Activated naive CD4-positive, alpha-beta T cell treated with anti-CD3 and anti-CD28 coated beads, Interleukin-2, amount 10 ng/mL, durations not matched to agents 5 hours and 36 hours (primary cell): ENCODE data around the gene CATSPER3. TPM values are rescaled to one million over a fixed set of nuclear protein-coding genes. Genes with fewer than 3 reads are reported as not detected.

ENCODE experiments used
- microRNA-seq: library from miRNA; unstranded; fragments of <30 nt; microRNA quantifications from one replicate; pipeline ENCODE4 v1.2.0, GENCODE V29; 2022; ENCODE audit warnings: borderline microRNAs expressed, borderline replicate concordance
- total RNA-seq, 2 experiments: library from RNA; stranded (reverse); gene quantifications; one replicate each; pipeline ENCODE4 v1.2.3, GENCODE V29; 2021

The CATSPER3 gene
- 1 to 10 TPM in 1 of 2 experiments, under 1 TPM in 1; 0.67 to 1.1 TPM for total RNA-seq

GRCh38 chr5:134967607-134968006 lies at the start of gene CATSPER3:
TSS of gene CATSPER3 (plus strand) at chr5:134967907. CDS start at chr5:134967992, 85 bp downstream.

GRCh38 chr5:135033901-135034235 lies 66.2 kb downstream of the CATSPER3 start, which contains the start of gene PITX1:
TSS of gene PITX1 (minus strand) at chr5:135034228. CDS start at chr5:135033881, 347 bp downstream.

Small RNAs within 50 kb of the gene (microRNA-seq; reads per million reads assigned to microRNA genes)
- gene MIR4461 = not detected

Other genes with a start within 250 kb of the CATSPER3 start
- 10 to 100 TPM; 27.1 to 27.2 TPM for gene CAMLG, start 229.4 kb upstream of the CATSPER3 start, total RNA-seq
- gene DDX46, start 209.1 kb upstream of the CATSPER3 start, total RNA-seq = 10 to 100 TPM; 57.3 to 64.0 TPM
- gene C5orf24, start 121.9 kb upstream of the CATSPER3 start, total RNA-seq = 10 to 100 TPM; 28.2 to 30.9 TPM
- gene TXNDC15, start 93.5 kb upstream of the CATSPER3 start, total RNA-seq = 10 to 100 TPM; 48.1 to 48.2 TPM
- 10 to 100 TPM; 13.7 to 15.3 TPM for gene PCBD2, start 62.8 kb upstream of the CATSPER3 start, total RNA-seq
- under 1 TPM in 1 of 2 experiments, not detected in 1; 0.08 TPM for gene PITX1, start 66.3 kb downstream of the CATSPER3 start, total RNA-seq